Fibroblast of lung (primary cell): ENCODE results near the gene MEP1A. TPM values are rescaled to one million over a fixed set of nuclear protein-coding genes. Genes with fewer than 3 reads are reported as not detected.

Experiments
- DNase-seq, 2 donors: peaks; one replicate each; pipeline versions ENCODE4 v3.0.0 to v3.0.0-alpha.2; 2010; ENCODE audit warnings: low read depth in 2 of 2
- H2AFZ ChIP-seq: 2 replicates; pipeline ENCODE4 v1.5.1; 2012; ENCODE audit warnings: low read length, control low read depth, inconsistent platforms
- H3K27ac ChIP-seq: 2 replicates; pipeline ENCODE4 v1.5.1; 2011; ENCODE audit warnings: low read length, control low read depth; ENCODE audit not compliant: insufficient read depth
- H3K27me3 ChIP-seq: 2 replicates; pipeline ENCODE4 v1.5.1; 2011; ENCODE audit warnings: mild to moderate bottlenecking, low read length; ENCODE audit not compliant: control insufficient read depth, insufficient read depth
- H3K36me3 ChIP-seq: 2 replicates; pipeline ENCODE4 v1.5.1; 2011; ENCODE audit warnings: low read length; ENCODE audit not compliant: control insufficient read depth, insufficient read depth
- H3K4me1 ChIP-seq: 2 replicates; pipeline ENCODE4 v1.5.1; 2011; ENCODE audit warnings: low read length; ENCODE audit not compliant: control insufficient read depth, insufficient read depth; ENCODE audit errors: extremely low read depth
- H3K4me2 ChIP-seq: 2 replicates; pipeline ENCODE4 v1.5.1; 2011; ENCODE audit warnings: low read length, control low read depth; ENCODE audit not compliant: insufficient read depth; ENCODE audit errors: extremely low read depth
- H3K4me3 ChIP-seq, 4 experiments: fragments of 200-600 bp in 1 of 4; sonication (generic) in 1 of 4; replicated peaks in 1 of 4; 2 replicates each; pipeline ENCODE4 v1.5.1; 2011 to 2016; ENCODE audit warnings: low read length in 4 of 4, low read depth in 3 of 4, mild to moderate bottlenecking in 3 of 4, control low read depth in 2 of 4, inconsistent platforms in 1 of 4, mixed read lengths in 1 of 4; ENCODE audit not compliant: insufficient read depth in 1 of 4; ENCODE audit errors: control extremely low read depth in 1 of 4
- H3K79me2 ChIP-seq: 2 replicates; pipeline ENCODE4 v1.5.1; 2012; ENCODE audit warnings: mild to moderate bottlenecking, low read length, inconsistent platforms; ENCODE audit not compliant: control insufficient read depth, insufficient read depth
- H3K9ac ChIP-seq: 2 replicates; pipeline ENCODE4 v1.5.1; 2011; ENCODE audit warnings: mild to moderate bottlenecking, low read length, control low read depth; ENCODE audit not compliant: insufficient read depth
- H3K9me3 ChIP-seq: 2 replicates; pipeline ENCODE4 v1.5.1; 2012; ENCODE audit warnings: low read depth, low read length; ENCODE audit not compliant: control insufficient read depth, insufficient read depth
- H4K20me1 ChIP-seq: 2 replicates; pipeline ENCODE4 v1.5.1; 2011; ENCODE audit warnings: low read length; ENCODE audit not compliant: control insufficient read depth, insufficient read depth; ENCODE audit errors: extremely low read depth
- CTCF ChIP-seq, 2 donors: IDR thresholded peaks in 1 of 2; conservative IDR thresholded peaks in 1 of 2; 1 replicate in 1 of 2; 2 replicates in 1 of 2; pipeline ENCODE4 v1.5.1; 2011 to 2012; ENCODE audit warnings: low read length in 2 of 2, control low read depth in 1 of 2, inconsistent platforms in 1 of 2, low read depth in 1 of 2, mild to moderate bottlenecking in 1 of 2
- EZH2 ChIP-seq: IDR thresholded peaks from 2 replicates; pipeline ENCODE4 v1.5.1; 2012; ENCODE audit warnings: low read length, control low read depth, mild to moderate bottlenecking; ENCODE audit errors: missing control alignments
- polyA plus RNA-seq, 2 donors: library from polyadenylated mRNA; depleted of rRNA in 1 of 2; stranded (reverse) in 1 of 2; unstranded in 1 of 2; fragments of >200 nt; gene quantifications; 2 replicates each; pipeline ENCODE4 v1.2.1, GENCODE V29; 2011 to 2012; ENCODE audit warnings: missing spikeins in 1 of 2
- total RNA-seq: library from RNA; depleted of rRNA; stranded (reverse); fragments of >200 nt; gene quantifications from 2 replicates; pipeline ENCODE4 v1.2.1, GENCODE V29; 2014

Gene MEP1A
- total and polyA plus RNA-seq, 2 donors (not counting 1 experiment from before 2014, with no cell fraction given): not detected

- no peak for TF ChIP-seq EZH2
- no peak for TF ChIP-seq CTCF (conservative IDR thresholded peaks at IDR 0.05 in 1 of 2, IDR thresholded peaks at IDR 0.05 in 1 of 2; ENCODE audit: low read depth in 1 of 2, low read length in 2 of 2)
- H3K4me1 ChIP-seq: no peaks in the 10 kb centered on the region
- H3K9me3 ChIP-seq: no peaks in the 10 kb centered on the region
- H3K4me3 ChIP-seq: no peak overlapping the region
- H3K9ac ChIP-seq: no peak overlapping the region
- no peaks in the 10 kb centered on the region for H3K27me3 ChIP-seq
- H3K79me2 ChIP-seq: no peaks in the 10 kb centered on the region
- H2AFZ ChIP-seq: no peak overlapping the region
- no peak overlapping the region for H3K4me2 ChIP-seq
- no peaks in the 10 kb centered on the region for H3K36me3 ChIP-seq
- DNase-seq: peak in 1 of 2 donors; percentile 10
- no peaks in the 10 kb centered on the region for H4K20me1 ChIP-seq
- H3K27ac ChIP-seq: no peak overlapping the region
These were observed 36.5 kb upstream of the MEP1A start for GRCh38 chr6:46756469-46757213.

- no peak overlapping the region for H3K4me3 ChIP-seq
- no peaks in the 10 kb centered on the region for H3K36me3 ChIP-seq
- H2AFZ ChIP-seq: no peak overlapping the region
- H3K27ac ChIP-seq: no peak overlapping the region
- H3K79me2 ChIP-seq: no peaks in the 10 kb centered on the region
- H3K4me2 ChIP-seq: no peak overlapping the region
- DNase-seq: no peak
- H3K27me3 ChIP-seq: no peaks in the 10 kb centered on the region
- H4K20me1 ChIP-seq: no peaks in the 10 kb centered on the region
- H3K9ac ChIP-seq: no peak overlapping the region
- TF ChIP-seq CTCF (conservative IDR thresholded peaks at IDR 0.05 in 1 of 2, IDR thresholded peaks at IDR 0.05 in 1 of 2; ENCODE audit: low read depth in 1 of 2, low read length in 2 of 2) (no peak), EZH2 (no peak)
- no peaks in the 10 kb centered on the region for H3K4me1 ChIP-seq
- H3K9me3 ChIP-seq: no peaks in the 10 kb centered on the region
These were observed 36.0 kb upstream of the MEP1A start for GRCh38 chr6:46757214-46757596.

- H2AFZ ChIP-seq: no peak overlapping the region
- H3K79me2 ChIP-seq: no peaks in the 10 kb centered on the region
These were observed 34.0 kb upstream of the MEP1A start for GRCh38 chr6:46758960-46759753.

More at GRCh38 chr6:46758960-46759753, 34.0 kb upstream of the MEP1A start:
- Histone ChIP-seq H3K36me3 (no peaks in the 10 kb centered on the region), H4K20me1 (no peaks in the 10 kb centered on the region), H3K4me1 (no peaks in the 10 kb centered on the region), H3K9ac (no peak overlapping the region), H3K4me2 (no peak overlapping the region), H3K27me3 (no peaks in the 10 kb centered on the region), H3K4me3 (no peak overlapping the region), H3K27ac (no peak overlapping the region), H3K9me3 (no peaks in the 10 kb centered on the region)
- no peak for DNase-seq
- TF ChIP-seq CTCF (conservative IDR thresholded peaks at IDR 0.05 in 1 of 2, IDR thresholded peaks at IDR 0.05 in 1 of 2; ENCODE audit: low read depth in 1 of 2, low read length in 2 of 2) (no peak), EZH2 (no peak)
